ENCODE measurements around the gene PPARA.

PPARA gene

DNA sequence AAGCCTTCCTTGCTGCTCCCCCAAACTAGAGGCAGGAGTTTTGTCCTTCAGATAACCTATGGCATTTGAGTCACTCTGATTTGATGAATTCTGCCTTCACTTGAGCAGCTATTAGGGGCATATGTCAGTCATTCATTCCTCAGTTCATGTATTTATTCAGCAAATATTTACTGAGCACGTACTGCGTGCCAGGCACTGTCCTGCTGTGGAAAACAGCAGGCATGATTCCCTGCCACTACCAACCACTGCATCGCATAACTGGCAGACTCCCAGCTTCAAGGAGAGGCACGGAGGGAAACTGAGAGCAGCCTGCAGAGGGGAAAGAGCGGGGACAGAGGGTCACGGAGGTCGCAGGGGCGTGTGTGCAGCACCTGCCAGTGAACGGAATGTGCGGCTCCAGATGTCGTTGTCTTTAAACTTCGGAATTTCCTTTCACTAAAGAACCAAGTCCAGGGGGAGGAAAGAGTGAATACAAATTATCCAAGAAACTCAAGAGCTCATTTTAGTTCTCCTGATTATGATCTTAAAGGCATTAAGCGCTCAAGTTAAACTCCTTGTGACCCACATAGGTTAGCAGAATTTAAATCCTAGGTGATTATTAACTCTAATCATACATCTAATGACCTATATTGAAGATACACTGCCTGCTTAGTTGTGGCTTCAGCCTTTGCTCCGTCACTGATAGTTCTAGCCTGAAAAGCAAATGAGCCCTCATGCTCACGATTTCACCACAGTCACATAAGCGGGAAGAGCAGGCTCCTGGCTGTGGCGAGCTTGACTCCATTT is 12.6 kb downstream of the PPARA start:
- TF ChIP-seq, protein P1, sequence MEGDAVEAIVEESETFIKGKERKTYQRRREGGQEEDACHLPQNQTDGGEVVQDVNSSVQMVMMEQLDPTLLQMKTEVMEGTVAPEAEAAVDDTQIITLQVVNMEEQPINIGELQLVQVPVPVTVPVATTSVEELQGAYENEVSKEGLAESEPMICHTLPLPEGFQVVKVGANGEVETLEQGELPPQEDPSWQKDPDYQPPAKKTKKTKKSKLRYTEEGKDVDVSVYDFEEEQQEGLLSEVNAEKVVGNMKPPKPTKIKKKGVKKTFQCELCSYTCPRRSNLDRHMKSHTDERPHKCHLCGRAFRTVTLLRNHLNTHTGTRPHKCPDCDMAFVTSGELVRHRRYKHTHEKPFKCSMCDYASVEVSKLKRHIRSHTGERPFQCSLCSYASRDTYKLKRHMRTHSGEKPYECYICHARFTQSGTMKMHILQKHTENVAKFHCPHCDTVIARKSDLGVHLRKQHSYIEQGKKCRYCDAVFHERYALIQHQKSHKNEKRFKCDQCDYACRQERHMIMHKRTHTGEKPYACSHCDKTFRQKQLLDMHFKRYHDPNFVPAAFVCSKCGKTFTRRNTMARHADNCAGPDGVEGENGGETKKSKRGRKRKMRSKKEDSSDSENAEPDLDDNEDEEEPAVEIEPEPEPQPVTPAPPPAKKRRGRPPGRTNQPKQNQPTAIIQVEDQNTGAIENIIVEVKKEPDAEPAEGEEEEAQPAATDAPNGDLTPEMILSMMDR (IDR thresholded peaks at IDR 0.05; ENCODE audit: low read length) = no peak
- TF ChIP-seq EZH2 (IDR thresholded peaks at IDR 0.05; ENCODE audit: borderline replicate concordance, low read length) = no peak
- Histone ChIP-seq H3K27ac (ENCODE audit: low read depth, low read length, poor library complexity, severe bottlenecking) (no peak overlapping the region), H3K4me2 (ENCODE audit: low read length) (no peak overlapping the region), H3K9ac (ENCODE audit: low read length) (no peak overlapping the region), H3K9me3 (ENCODE audit: low read length) (no peaks in the 10 kb centered on the region), H4K20me1 (ENCODE audit: insufficient read depth, low read length) (no peaks in the 10 kb centered on the region), H3K9me2 (ENCODE audit: low read depth, low read length) (no peaks in the 10 kb centered on the region), H3K4me1 (ENCODE audit: insufficient read depth, low read length, severe bottlenecking) (no peaks in the 10 kb centered on the region), H2AFZ (ENCODE audit: low read length) (no peak overlapping the region), H3K4me3 (ENCODE audit: low read depth, low read length, poor library complexity, severe bottlenecking) (no peak overlapping the region), H3K79me2 (ENCODE audit: insufficient read depth, low read length) (no peaks in the 10 kb centered on the region), H3K36me3 (ENCODE audit: insufficient read depth, low read length) (no peaks in the 10 kb centered on the region), H3F3A (ENCODE audit: insufficient read depth, low read length) (no peaks in the 10 kb centered on the region), H3K27me3 (ENCODE audit: insufficient read depth, low read length) (no peaks in the 10 kb centered on the region)

DNA sequence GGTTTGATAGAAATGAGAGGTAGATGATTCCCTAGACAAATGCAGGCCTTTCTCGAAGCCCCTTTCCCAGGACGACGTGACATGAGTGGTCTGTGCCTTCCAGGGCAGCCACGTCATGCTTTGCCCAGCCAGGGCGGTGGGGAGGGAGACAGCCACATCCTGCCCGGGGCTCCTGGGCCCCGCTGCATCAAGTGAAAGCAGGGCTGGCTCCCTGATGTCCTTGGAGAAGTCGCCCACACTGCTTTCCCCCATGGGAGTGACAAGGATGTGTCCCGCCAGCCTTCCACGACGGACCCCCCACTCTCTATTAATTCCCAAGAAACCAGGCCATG is 13.2 kb downstream of the PPARA start:
- Histone ChIP-seq H3K4me1 (ENCODE audit: insufficient read depth, low read length, severe bottlenecking) (no peaks in the 10 kb centered on the region), H3K9me3 (ENCODE audit: low read length) (no peaks in the 10 kb centered on the region)

DNA sequence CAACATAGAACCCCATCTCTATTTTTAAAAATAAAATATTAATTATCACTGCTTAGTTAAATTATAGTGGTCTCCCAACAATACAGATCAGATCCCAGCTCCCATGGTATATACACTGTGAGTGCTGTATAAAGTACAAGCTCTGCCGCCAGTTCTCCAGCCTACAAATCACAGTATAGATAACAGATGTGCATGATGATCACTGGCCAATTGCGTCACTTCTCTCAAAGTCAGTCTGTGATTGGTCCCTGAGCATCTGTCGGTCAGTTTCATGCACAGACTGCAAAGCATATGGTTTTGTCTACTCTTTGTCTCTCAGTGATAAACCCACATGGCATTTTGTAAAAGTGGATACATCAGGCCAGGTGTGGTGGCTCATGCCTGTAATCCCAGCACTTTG is 15.7 kb downstream of the PPARA start:
- no peak overlapping the region for H3K27ac ChIP-seq (ENCODE audit: low read depth, low read length, poor library complexity, severe bottlenecking)
- no peak overlapping the region for H3K9ac ChIP-seq (ENCODE audit: low read length)
- no peaks in the 10 kb centered on the region for H3K36me3 ChIP-seq (ENCODE audit: insufficient read depth, low read length)
- no peak for TF ChIP-seq EZH2 (IDR thresholded peaks at IDR 0.05; ENCODE audit: borderline replicate concordance, low read length)
- TF ChIP-seq, protein P1 (IDR thresholded peaks at IDR 0.05; ENCODE audit: low read length) = no peak
- H3K4me2 ChIP-seq (ENCODE audit: low read length) = no peak overlapping the region
- H2AFZ ChIP-seq (ENCODE audit: low read length) = no peak overlapping the region
- no peaks in the 10 kb centered on the region for H3K27me3 ChIP-seq (ENCODE audit: insufficient read depth, low read length)
- no peaks in the 10 kb centered on the region for H3K79me2 ChIP-seq (ENCODE audit: insufficient read depth, low read length)
- no peaks in the 10 kb centered on the region for H3K9me3 ChIP-seq (ENCODE audit: low read length)
- H3F3A ChIP-seq (ENCODE audit: insufficient read depth, low read length) = no peaks in the 10 kb centered on the region
- H3K4me3 ChIP-seq (ENCODE audit: low read depth, low read length, poor library complexity, severe bottlenecking) = no peak overlapping the region
- no peaks in the 10 kb centered on the region for H3K4me1 ChIP-seq (ENCODE audit: insufficient read depth, low read length, severe bottlenecking)
- no peaks in the 10 kb centered on the region for H3K9me2 ChIP-seq (ENCODE audit: low read depth, low read length)
- H4K20me1 ChIP-seq (ENCODE audit: insufficient read depth, low read length) = no peaks in the 10 kb centered on the region

More for the DNA sequence above, 13.2 kb downstream of the PPARA start:
- H3K36me3 ChIP-seq (ENCODE audit: insufficient read depth, low read length) = no peaks in the 10 kb centered on the region
- TF ChIP-seq, protein P1 (IDR thresholded peaks at IDR 0.05; ENCODE audit: low read length) = no peak
- TF ChIP-seq EZH2 (IDR thresholded peaks at IDR 0.05; ENCODE audit: borderline replicate concordance, low read length) = no peak
- H3K27ac ChIP-seq (ENCODE audit: low read depth, low read length, poor library complexity, severe bottlenecking) = no peak overlapping the region
- H3K9me2 ChIP-seq (ENCODE audit: low read depth, low read length) = no peaks in the 10 kb centered on the region
- no peak overlapping the region for H2AFZ ChIP-seq (ENCODE audit: low read length)
- H3K4me2 ChIP-seq (ENCODE audit: low read length) = no peak overlapping the region
- no peak overlapping the region for H3K9ac ChIP-seq (ENCODE audit: low read length)
- no peaks in the 10 kb centered on the region for H3F3A ChIP-seq (ENCODE audit: insufficient read depth, low read length)
- H4K20me1 ChIP-seq (ENCODE audit: insufficient read depth, low read length) = no peaks in the 10 kb centered on the region
- no peaks in the 10 kb centered on the region for H3K27me3 ChIP-seq (ENCODE audit: insufficient read depth, low read length)
- H3K4me3 ChIP-seq (ENCODE audit: low read depth, low read length, poor library complexity, severe bottlenecking) = no peak overlapping the region
- H3K79me2 ChIP-seq (ENCODE audit: insufficient read depth, low read length) = no peaks in the 10 kb centered on the region

Data from OCI-LY1 (cell line).